Activated T-helper 2 cell treated with anti-CD3 and anti-CD28 coated beads, Interferon-gamma antibody, Interleukin-2, Interleukin-4, amounts not matched to agents 10 μg/mL and 5 μg/mL and 100 μg/mL, durations not matched to agents 14 hours and 24 hours and 36 hours (primary cell): ENCODE measurements around the gene PNKP. TPM values are rescaled to one million over a fixed set of nuclear protein-coding genes. Genes with fewer than 3 reads are reported as not detected.

ENCODE experiments used
- DNase-seq: peaks from one replicate; pipeline ENCODE4 v3.0.0; 2021; ENCODE audit warnings: low spot score
- H3K27ac Mint-ChIP-seq: one replicate; pipeline ENCODE4 v1.8.0; 2021; ENCODE audit warnings: mixed read lengths
- H3K27me3 Mint-ChIP-seq: one replicate; pipeline ENCODE4 v1.8.0; 2021; ENCODE audit warnings: low read depth, mixed read lengths
- H3K36me3 Mint-ChIP-seq: one replicate; pipeline ENCODE4 v1.8.0; 2021; ENCODE audit warnings: low read depth, mixed read lengths
- H3K4me1 Mint-ChIP-seq: one replicate; pipeline ENCODE4 v1.8.0; 2021; ENCODE audit warnings: low read depth, mixed read lengths
- H3K4me3 Mint-ChIP-seq: one replicate; pipeline ENCODE4 v1.8.0; 2021; ENCODE audit warnings: low read depth, mild to moderate bottlenecking, moderate library complexity, mixed read lengths
- H3K9me3 Mint-ChIP-seq: one replicate; pipeline ENCODE4 v1.8.0; 2021; ENCODE audit warnings: mixed read lengths
- intact Hi-C: fragments of 100-400 bp; cut with micrococcal nuclease; formaldehyde crosslinking; loops from one replicate; pipeline ENCODE4 v1.15.1; 2023
- total RNA-seq: library from RNA; stranded (reverse); gene quantifications from 2 replicates; pipeline ENCODE4 v1.2.3, GENCODE V29; 2022

Gene PNKP
- total RNA-seq, 1 donor from 2014 or later: 117 TPM

DNA sequence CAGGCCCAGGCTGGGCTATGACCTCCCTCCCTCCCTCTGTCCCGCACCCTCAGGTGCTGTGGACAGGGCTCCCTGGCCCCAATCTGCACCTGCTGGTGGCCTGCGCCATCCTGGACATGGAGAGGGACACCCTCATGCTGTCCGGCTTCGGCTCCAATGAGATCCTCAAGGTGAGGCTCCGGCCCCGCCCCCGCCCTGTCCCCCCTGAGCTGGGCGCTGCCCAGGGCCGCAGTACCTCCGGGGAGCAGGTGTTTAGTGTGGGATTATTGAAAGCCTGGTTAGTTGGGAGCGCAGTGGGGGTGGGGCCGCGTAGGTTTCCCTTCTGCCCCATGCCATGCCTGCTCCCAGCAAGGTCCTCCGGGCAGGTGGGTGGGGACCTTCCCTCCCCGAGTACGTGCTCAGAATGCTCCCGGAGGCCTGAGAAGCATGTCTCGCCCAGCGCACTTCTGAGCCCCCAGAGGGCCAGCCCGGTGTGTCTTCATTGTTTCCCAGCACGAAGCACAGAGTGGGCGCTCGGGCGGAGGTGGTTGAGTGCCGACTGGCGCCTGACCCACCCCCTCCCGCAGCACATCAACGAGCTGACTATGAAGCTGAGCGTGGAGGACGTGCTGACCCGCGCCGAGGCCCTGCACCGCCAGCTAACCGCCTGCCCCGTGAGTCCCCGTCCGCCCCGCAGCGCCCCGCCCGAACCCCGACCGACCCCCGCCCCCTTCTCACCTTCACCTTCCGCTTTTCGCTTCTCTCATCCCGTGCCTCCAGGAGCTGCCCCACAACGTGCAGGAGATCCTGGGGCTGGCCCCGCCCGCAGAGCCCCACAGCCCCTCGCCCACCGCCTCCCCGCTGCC, 20.5 kb upstream of the PNKP start:
- H3K27ac Mint-ChIP-seq: no peak overlapping the region
- H3K36me3 Mint-ChIP-seq: peaks cover 46% of the 10 kb centered on the region
- H3K9me3 Mint-ChIP-seq: no peaks in the 10 kb centered on the region
- H3K27me3 Mint-ChIP-seq: no peaks in the 10 kb centered on the region
- H3K4me1 Mint-ChIP-seq: peaks cover 7% of the 10 kb centered on the region
- intact Hi-C loops: no loop called here
- DNase-seq: no peak
- H3K4me3 Mint-ChIP-seq: no peak overlapping the region

GRCh38 chr19:49887037-49887664, 19.8 kb upstream of the PNKP start:
- Mint-ChIP-seq H3K4me1 (peaks cover 5% of the 10 kb centered on the region), H3K27ac (no peak overlapping the region), H3K27me3 (no peaks in the 10 kb centered on the region), H3K36me3 (peaks cover 53% of the 10 kb centered on the region), H3K9me3 (no peaks in the 10 kb centered on the region), H3K4me3 (no peak overlapping the region)
- intact Hi-C loops: no loop called here
- DNase-seq: no peak

- no peak for DNase-seq
- intact Hi-C loops: no loop called here
- Mint-ChIP-seq H3K4me3 (no peak overlapping the region), H3K27me3 (no peaks in the 10 kb centered on the region), H3K27ac (no peak overlapping the region), H3K36me3 (peaks cover 69% of the 10 kb centered on the region), H3K9me3 (no peaks in the 10 kb centered on the region), H3K4me1 (peaks cover 2% of the 10 kb centered on the region)
Observed at GRCh38 chr19:49884760-49885159, 17.4 kb upstream of the PNKP start.

- peaks cover under 1% of the 10 kb centered on the region for H3K4me1 Mint-ChIP-seq
- peaks cover 67% of the 10 kb centered on the region for H3K36me3 Mint-ChIP-seq
- H3K27ac Mint-ChIP-seq: no peak overlapping the region
- intact Hi-C loops: no loop called here
- H3K9me3 Mint-ChIP-seq: no peaks in the 10 kb centered on the region
- H3K4me3 Mint-ChIP-seq: no peak overlapping the region
- no peaks in the 10 kb centered on the region for H3K27me3 Mint-ChIP-seq
- no peak for DNase-seq
Observed at GRCh38 chr19:49884109-49884508, 16.7 kb upstream of the PNKP start.

DNA sequence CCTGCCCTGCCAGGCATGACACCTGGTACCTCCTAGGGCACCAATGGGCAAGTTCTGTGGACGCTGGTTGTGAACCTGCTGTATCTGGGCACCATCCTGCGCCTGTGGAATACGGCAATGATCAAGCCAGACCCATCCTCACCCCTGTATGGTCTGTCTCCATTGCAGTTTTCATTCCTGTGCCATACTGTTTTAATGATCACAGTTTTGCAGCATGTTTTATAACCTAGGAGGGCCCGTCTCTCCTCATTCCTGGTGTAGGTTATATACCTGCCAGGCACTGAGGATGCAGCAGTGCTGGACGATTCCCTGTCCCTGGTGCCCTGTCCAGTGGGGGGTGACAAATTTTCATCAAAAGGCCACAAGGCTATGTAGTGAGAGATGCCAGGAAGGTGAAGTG, 15.7 kb upstream of the PNKP start:
- Mint-ChIP-seq H3K4me3 (no peak overlapping the region), H3K27me3 (no peaks in the 10 kb centered on the region), H3K27ac (no peak overlapping the region), H3K4me1 (peaks cover 10% of the 10 kb centered on the region), H3K9me3 (no peaks in the 10 kb centered on the region), H3K36me3 (peaks cover 66% of the 10 kb centered on the region)
- DNase-seq: no peak
- intact Hi-C loops: no loop called here

DNA sequence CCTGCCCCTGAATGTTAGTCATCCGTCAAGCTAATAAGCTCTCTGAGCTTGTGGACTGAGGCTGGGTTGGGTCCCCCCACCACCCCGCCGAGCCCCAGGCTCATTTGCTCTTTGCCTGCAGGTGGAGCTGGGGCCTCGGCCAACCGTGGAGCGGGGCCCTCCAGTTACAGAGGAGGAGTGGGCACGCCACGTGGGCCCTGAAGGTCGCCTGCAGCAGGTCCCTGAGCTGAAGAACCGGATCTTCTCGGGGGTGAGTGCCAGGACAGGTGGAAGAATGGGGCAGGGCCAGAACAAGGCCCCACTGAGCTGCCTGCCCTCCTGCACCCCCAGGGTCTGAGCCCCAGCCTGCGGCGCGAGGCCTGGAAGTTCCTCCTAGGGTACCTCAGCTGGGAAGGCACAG, 15.3 kb upstream of the PNKP start:
- Mint-ChIP-seq H3K27me3 (no peaks in the 10 kb centered on the region), H3K36me3 (peaks cover 69% of the 10 kb centered on the region), H3K4me1 (peaks cover 12% of the 10 kb centered on the region), H3K4me3 (no peak overlapping the region), H3K9me3 (no peaks in the 10 kb centered on the region), H3K27ac (no peak overlapping the region)
- DNase-seq: no peak
- intact Hi-C loops: no loop called here

DNA sequence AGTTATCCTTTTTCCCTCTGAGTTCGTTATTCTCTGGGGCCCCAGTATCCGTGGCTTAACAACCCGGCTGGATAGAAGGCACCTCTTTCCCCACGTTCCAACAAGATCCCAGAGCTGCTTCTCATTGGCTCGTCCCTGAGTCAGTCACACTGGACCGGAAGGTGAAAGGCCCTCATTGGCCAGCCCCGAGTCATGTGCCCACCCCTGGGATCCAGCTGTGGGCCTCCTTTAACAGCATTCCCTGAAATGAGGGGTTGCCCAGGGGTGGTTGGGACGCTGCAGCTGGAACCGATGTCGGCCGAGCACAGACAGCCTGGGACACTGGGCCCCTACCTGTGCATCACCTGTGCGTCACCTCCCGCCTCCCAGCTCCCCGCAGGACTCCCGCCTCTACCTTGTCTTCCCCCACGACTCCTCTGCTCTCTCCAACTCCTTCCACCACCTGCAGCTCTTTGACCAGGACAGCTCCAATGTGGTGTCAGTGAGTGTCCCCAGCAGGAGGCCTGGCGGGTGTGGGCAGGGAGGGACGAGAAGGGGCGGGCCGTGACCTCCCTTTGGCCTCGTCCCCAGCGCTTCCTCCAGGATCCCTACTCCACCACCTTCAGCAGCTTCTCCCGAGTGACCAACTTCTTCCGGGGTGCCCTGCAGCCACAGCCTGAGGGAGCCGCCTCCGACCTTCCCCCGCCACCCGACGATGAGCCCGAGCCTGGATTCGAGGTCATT, 14.5 kb upstream of the PNKP start:
- H3K9me3 Mint-ChIP-seq: no peaks in the 10 kb centered on the region
- no peaks in the 10 kb centered on the region for H3K27me3 Mint-ChIP-seq
- H3K36me3 Mint-ChIP-seq: peaks cover 69% of the 10 kb centered on the region

DNA sequence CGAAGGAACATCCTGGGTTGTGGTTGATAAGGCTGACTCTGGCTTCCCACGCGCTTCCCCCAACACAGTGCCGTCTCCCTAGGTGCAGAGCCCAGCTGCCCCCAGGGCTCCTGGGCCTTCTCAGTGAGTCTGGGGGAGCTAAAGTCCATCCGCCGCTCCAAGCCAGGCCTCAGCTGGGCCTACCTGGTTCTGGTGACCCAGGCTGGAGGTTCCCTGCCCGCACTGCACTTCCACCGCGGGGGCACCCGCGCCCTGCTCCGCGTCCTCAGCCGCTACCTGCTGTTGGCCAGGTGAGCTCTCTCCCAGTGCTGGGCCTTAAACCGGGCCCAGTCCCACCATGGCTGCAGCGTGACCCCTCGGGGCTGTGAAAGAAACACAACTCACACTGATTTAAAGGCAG, 13.8 kb upstream of the PNKP start:
- Mint-ChIP-seq H3K4me3 (no peak overlapping the region), H3K36me3 (peaks cover 65% of the 10 kb centered on the region), H3K9me3 (no peaks in the 10 kb centered on the region), H3K4me1 (peaks cover 12% of the 10 kb centered on the region), H3K27ac (no peak overlapping the region), H3K27me3 (no peaks in the 10 kb centered on the region)
- no peak for DNase-seq
- intact Hi-C loops: no loop called here

More for the DNA sequence above, 14.5 kb upstream of the PNKP start:
- intact Hi-C loops: no loop called here
- Mint-ChIP-seq H3K27ac (no peak overlapping the region), H3K4me3 (no peak overlapping the region), H3K4me1 (peaks cover 12% of the 10 kb centered on the region)
- DNase-seq: no peak

- DNase-seq: no peak
- no peaks in the 10 kb centered on the region for H3K9me3 Mint-ChIP-seq
- H3K4me3 Mint-ChIP-seq: peak overlapping the region; percentile 14
- H3K4me1 Mint-ChIP-seq: peaks cover 17% of the 10 kb centered on the region
- H3K27ac Mint-ChIP-seq: no peak overlapping the region
- H3K27me3 Mint-ChIP-seq: no peaks in the 10 kb centered on the region
- intact Hi-C loops: no loop called here
- peaks cover 61% of the 10 kb centered on the region for H3K36me3 Mint-ChIP-seq
Observed at GRCh38 chr19:49880162-49880869, 12.9 kb upstream of the PNKP start.

GRCh38 chr19:49879243-49879963, 12.0 kb upstream of the PNKP start:
- intact Hi-C loops: no loop called here
- H3K4me1 Mint-ChIP-seq: peaks cover 22% of the 10 kb centered on the region
- no peaks in the 10 kb centered on the region for H3K9me3 Mint-ChIP-seq
- H3K4me3 Mint-ChIP-seq: peak overlapping the region; percentile 22
- no peak overlapping the region for H3K27ac Mint-ChIP-seq
- no peak for DNase-seq
- H3K36me3 Mint-ChIP-seq: peaks cover 53% of the 10 kb centered on the region
- H3K27me3 Mint-ChIP-seq: no peaks in the 10 kb centered on the region

DNA sequence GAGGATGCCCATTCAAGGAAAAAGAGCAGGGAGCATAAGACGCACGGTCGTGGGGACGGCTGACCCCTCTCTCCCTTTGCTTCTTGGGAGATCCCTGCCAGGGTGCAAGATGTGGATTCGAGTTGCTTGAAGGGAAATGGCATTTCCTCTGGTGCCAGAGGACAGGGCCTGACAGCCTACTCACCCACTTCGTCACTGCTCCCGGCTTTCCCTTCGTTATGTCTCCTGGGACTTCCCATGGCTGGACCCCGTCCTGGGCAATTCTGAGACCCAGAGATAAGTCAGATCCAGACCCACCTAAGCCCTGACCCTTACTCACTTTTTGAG, 11.3 kb upstream of the PNKP start:
- H3K27ac Mint-ChIP-seq: no peak overlapping the region
- intact Hi-C loops: no loop called here

More for the DNA sequence above, 11.3 kb upstream of the PNKP start:
- no peak for DNase-seq
- no peaks in the 10 kb centered on the region for H3K9me3 Mint-ChIP-seq
- H3K36me3 Mint-ChIP-seq: peaks cover 49% of the 10 kb centered on the region
- H3K27me3 Mint-ChIP-seq: no peaks in the 10 kb centered on the region
- H3K4me1 Mint-ChIP-seq: peaks cover 22% of the 10 kb centered on the region
- H3K4me3 Mint-ChIP-seq: no peak overlapping the region
